Germinal center (tissue), 1 donor: ENCODE data around the gene CFH.
"Not testable (repeated sequence)": the region's sequence is repeated elsewhere in the genome, so short reads cannot be mapped to it uniquely, and the experiment has no call there.

Source experiments
- DNase-seq: peaks from one replicate; pipeline ENCODE4 v3.0.0; 2012; ENCODE audit warnings: mixed read lengths, low spot score

CFH gene

GRCh38 chr1:196667131-196667530 lies 15.3 kb downstream of the CFH start:
- no peak for DNase-seq

DNA sequence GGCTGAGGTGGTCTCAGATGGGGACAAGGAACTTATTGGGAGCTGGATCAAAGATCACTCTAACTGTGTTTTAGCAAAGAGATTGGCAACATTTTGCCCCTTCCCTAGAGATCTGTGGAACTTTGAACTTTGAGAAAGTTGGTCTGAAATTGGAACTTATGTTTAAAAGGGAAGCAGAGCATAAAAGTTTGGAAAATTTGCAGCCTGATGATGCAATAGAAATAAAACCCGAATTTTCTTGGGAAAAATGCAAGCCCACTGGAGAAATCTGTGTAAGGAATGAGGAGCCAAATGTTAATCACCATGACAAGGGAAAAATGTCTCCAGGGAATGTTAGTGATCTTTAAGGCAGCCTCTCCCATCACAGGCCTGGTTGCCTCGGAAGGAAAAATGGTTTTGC lies 17.2 kb downstream of the CFH start:
- DNase-seq: no peak

DNA sequence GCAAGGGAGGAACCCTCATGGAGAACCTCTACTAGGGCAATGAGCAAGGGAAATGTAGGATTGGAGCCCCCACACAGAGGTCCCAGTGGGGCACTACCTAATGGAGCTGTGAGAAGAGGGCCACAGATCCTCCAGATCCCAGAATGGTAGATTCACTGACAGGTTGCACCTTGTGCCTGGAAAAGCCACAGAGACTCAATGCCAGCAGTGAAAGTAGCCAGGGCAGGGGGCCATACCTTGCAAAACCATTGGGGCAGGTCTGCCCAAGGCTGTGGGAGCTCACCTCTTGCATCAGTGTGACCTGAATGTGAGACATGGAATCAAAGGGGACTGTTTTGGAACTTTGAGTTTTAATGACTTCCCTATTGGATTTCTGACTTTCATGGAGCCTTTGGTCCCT lies 17.9 kb downstream of the CFH start:
- no peak for DNase-seq

DNA sequence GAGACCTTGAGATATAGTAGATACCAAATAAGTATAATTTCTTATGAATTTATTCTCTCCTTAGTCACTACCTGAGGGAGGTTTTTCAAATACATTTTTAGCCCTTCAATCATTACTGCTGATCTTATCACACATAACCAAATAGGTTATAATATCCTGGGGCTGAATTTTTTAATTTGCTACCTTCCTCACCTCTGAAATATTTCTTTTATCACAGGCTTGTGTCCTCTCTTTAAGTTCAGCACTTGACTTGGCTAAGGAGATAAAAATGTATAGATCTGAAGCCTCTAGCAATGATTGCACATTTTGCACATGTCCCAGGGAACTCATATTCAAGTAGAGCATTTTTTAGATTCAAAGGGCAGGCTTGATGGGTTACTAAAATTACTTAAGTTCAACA lies 23.1 kb downstream of the CFH start:
- DNase-seq: no peak

DNA sequence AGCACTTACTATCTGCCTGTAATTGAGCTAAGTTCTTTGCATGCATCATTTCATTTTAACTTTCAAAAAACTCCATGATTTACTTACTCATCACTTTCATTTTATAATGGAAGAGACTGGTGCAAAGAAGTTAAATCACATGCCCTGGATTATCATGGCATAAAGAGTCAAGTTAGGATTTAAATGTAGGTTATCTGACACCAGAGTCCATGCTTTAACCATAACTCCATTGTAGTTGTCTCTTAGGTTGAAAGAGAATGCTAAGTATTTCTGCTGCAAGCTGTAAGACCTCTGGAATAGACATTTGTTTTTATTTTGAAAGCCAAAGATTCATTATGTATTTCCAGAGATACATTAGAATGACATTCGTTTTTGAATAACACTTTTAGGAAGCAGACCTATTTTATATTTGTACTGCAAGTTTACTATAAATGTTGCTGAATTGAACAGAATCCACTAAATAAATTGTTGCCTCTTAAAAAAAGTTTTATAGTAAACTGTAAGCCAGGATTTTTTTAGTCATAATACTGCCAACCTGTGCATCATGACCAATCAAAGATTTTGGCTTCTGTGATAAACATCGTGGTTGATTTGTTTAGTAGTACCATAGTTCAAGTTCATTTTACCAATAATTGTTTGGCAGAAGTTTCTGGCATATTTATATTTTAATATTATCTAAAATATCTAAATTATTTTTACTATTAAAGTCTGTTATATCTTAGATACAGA lies 26.1 kb downstream of the CFH start:
- no peak for DNase-seq

DNA sequence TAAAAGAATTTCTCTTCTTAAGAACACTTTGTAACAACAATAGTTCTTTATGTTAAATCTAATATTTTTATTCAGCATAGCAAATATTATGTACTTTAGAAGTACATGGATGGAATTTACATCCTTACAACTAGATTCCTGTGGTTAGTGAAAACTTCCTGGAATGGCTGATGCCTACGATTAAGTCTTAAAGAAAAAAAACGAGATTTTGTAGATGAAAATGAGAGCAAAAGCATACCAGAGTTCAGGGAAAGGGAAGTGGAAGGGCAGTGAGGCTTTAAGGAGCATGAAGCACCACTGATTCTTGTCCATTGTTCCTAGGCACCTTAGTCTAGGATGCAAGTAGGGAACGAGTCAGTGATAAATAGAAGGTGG lies 26.7 kb downstream of the CFH start:
- no peak for DNase-seq

- no peak for DNase-seq
Observed at GRCh38 chr1:196680107-196680506, 28.3 kb downstream of the CFH start.

DNA sequence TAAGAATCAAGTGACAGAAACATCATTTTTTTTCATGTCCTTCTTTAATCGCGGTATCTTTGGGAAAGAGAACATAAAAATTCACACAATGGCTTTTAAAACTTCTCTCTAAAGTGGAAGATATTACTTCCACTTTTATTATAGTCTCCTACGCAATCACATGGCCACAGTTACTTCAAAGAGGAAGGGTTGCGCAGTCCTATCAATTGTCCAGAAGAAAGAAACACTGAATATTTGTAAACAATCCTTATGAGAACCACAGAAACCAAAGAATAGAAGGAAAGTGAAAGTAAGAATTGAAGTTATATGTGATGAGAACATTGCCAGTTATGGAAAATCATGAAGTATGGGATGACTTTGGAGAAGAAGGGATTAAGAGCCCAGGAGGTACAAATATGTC lies 32.6 kb downstream of the CFH start:
- no peak for DNase-seq

- DNase-seq: no peak
Observed at GRCh38 chr1:196685506-196685905, 33.7 kb downstream of the CFH start.

DNA sequence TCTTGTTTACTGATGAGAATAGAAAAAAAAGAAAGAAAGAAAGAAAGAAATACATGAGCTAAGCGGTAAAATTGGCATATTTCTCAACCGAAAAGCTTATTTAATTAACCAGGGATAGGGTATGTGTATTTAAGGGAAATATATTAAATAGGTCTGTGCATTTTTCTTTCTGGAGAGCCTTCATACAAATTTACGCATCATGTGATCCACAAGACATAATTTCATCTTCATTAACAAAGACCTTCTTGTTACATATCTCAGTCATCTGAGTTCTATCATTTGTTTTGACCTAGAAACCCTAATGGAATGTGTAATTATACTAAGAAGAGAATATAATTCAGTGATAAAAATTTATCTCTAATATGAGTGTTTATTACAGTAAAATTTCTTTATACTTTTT lies 37.2 kb downstream of the CFH start:
- no peak for DNase-seq

GRCh38 chr1:196690582-196690981 lies 38.7 kb downstream of the CFH start:
- no peak for DNase-seq

DNA sequence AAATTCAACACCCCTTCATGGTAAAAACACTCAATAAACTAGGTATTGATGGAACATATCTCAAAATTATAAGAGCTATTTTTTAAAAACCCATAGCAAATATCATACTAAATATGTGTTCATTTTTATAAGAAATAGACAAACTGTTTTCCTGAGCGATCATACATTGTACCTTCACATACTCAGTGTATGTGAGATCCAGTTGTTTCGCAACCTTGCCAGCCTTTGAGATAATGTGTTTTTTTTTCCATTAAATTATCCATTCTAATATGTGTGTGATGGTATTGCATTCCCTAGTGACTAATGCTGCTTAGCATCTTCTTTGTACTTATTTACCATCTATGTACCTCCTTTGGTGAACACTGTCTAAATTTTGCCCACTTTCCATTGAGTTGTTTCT lies 47.1 kb downstream of the CFH start:
- DNase-seq: no peak

- DNase-seq: no peak
Observed at GRCh38 chr1:196701144-196701543, 49.3 kb downstream of the CFH start.

DNA sequence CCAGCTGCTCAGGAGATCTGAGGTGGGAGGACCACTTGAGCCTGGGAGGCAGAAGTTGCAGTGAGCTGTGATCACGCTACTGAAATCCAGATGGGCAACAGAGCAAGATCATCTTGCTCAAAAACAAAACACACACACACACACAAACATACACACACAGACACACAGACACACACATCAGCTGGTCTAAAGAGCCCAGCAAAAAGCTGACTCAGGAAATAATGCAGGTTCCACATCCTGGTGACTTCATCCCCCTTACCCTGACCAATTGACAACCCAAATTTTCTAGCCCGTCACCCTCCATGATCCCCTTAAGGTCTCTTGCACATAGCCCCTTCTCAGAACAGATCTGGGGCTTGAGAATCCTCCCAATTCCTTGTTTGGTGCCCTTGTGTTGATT lies 58.0 kb downstream of the CFH start:
- DNase-seq: not testable (repeated sequence)

DNA sequence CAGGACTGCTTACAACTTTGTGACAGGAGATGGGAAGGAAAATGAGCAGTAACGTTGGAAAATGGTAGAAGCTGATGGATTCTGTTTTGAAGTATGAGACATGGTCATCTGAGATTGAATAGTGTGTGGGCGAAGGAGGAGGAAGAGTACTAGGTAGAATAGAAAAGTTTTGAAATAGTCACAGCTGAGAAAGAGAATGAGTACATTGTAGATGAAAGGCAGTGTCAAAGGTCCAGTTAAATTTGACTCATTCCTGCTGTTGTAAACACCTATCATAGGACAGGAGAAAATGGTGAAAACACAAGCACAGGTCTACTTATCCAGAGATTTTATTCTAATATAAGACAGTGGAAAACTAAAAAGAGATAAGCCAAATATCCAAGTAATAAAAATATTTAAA lies 66.0 kb downstream of the CFH start:
- no peak for DNase-seq

DNA sequence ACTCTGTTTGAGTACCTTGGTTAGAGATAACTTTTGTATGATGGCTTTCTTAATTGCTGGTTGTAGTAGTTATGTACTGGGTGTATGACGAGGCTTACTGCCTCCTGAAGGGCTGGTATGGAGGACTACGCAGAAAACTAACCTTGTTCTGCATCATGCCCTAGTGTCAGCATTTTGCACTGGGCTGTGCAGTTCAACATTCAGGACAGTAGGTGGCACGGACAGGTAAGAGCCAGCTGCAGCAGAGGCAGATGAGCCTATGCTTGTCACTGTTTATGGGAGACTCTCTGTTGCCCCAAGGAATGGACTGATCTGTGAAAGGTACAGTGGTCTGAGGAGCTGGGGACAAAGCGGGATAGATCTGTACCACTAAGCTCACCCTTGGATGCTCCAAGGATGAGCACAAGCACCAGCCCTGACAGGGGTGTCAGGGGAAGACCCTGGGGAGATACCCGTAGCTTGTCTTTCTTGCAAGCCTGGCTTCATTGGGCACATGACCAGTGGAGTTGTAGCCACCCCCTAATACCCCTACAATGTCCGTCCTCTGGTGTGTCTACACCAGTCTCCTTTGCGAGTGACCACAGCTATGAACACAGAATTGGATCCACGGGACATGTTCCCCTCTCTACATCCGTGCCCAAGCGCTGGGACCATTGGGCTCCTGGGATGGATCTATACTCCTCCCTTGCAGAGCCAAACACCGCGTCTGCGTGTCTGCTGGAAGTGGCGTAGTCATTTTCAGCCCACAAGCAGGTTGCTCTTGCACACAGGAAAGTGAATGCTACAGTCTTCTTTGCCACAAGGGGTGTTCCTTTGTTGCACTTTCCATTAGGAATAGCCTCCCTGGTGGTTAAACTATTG lies 71.7 kb downstream of the CFH start:
- DNase-seq: peak; percentile 10

GRCh38 chr1:196732526-196732925 lies 80.7 kb downstream of the CFH start:
- DNase-seq: no peak

DNA sequence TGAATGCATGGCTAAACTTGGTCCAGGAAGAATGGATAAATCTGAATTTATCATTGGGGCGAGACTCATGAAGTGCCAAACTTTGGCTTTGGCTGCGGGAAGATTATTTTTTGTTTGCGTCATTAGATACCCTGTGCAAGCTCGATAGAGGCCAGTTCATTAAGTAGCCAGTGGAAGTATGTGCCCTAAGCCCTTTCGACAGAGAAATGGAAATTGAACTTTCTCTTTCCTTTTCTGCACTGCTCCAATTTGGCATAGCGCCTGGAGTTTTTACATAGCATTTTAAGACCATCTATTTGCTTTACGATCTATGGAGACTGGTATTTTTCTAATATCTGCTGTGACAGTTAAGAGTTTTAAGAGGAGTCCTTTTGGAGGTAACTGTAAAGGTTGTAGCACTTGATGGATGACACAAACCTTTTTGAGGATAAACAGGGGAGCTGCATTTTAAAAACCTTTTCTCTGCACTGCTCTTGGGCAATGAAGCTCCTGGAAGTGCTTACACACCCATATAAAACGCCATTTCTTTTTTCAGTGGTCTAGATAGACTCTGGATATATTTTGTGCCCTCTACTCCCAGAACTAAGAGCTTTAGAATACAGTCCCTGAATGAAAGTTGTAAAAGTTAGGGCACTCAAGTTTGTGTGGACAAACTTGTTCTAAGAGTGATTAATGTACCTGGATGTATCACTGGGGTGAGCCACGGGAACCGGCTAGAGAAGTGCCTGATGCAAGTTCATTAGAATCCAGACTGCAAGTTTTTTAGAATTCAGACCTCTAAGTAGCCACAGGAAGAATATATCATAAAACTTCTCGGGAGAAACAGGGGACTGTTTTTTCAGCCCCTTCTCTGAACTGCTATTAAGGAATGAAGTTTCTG lies 81.5 kb downstream of the CFH start:
- DNase-seq: no peak

DNA sequence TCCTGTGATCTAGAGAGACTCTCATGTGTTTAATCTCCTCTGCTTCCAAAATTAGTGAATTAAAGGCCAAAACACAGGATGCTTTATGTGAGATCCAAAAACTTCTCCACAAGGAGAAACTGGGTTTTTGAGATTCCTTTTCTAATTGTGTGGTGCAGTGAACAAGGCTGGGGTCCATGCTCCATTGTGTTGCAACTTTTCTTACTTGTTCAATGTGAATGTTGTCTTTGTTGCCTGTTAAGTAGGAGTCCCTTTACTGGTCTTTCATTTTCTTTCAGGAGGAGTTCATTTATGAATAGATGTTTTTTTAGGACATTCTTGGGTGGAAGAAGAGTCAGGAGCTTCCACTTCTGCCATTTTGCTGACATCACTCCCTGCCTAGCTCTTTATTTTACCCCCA lies 82.2 kb downstream of the CFH start:
- DNase-seq: no peak

- DNase-seq: no peak
Observed at GRCh38 chr1:196734460-196734859, 82.6 kb downstream of the CFH start.

GRCh38 chr1:196738730-196739129 lies 86.9 kb downstream of the CFH start:
- DNase-seq: no peak

DNA sequence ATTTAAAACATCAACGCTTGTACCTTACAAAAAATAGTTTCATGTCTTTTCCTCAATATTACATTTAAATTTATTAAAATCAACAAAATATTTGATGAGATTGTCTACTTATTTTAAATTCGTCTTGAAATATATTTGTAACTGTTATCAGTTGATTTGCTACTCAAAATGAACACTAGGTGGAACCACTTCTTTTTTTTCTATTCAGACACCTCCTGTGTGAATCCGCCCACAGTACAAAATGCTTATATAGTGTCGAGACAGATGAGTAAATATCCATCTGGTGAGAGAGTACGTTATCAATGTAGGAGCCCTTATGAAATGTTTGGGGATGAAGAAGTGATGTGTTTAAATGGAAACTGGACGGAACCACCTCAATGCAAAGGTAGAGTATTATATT lies 91.4 kb downstream of the CFH start:
- DNase-seq: not testable (repeated sequence)
